ENCODE data around the gene BST2.

BST2 gene

GRCh38 chr19:17406887-17407196, 1.4 kb upstream of the BST2 start:
- TF ChIP-seq CTCF (IDR thresholded peaks at IDR 0.05; ENCODE audit: low read length): no peak
- no peak for TF ChIP-seq EZH2phosphoT487 (IDR thresholded peaks at IDR 0.05; ENCODE audit: low read length)
- TF ChIP-seq EZH2 (optimal IDR thresholded peaks at IDR 0.05; ENCODE audit: low read depth, low read length): no peak
- peaks cover 3% of the 10 kb centered on the region; the same call in 1 of the 2 replicates for H3K36me3 ChIP-seq (replicated peaks; ENCODE audit: insufficient read depth, low read length)
- peak overlapping the region; percentile 98 for H3K4me2 ChIP-seq (ENCODE audit: low read depth, low read length)
- no peaks in the 10 kb centered on the region for H3K9me3 ChIP-seq (replicated peaks; ENCODE audit: insufficient read depth, low read length)
- no peak overlapping the region for H2AFZ ChIP-seq (ENCODE audit: low read length)
- no peaks in the 10 kb centered on the region for H3K9me2 ChIP-seq (replicated peaks; ENCODE audit: insufficient read depth, low read length)
- peak overlapping the region; percentile 92; the same call in 1 of the 2 replicates for H3K27ac ChIP-seq (ENCODE audit: low read length)
- H3F3A ChIP-seq (ENCODE audit: insufficient read depth, low read length): peaks cover 21% of the 10 kb centered on the region
- H4K20me1 ChIP-seq (ENCODE audit: insufficient read depth, low read length): no peaks in the 10 kb centered on the region
- peak; percentile 55 for DNase-seq
- peak overlapping the region; percentile 70; the same call in 1 of the 2 replicates for H3K9ac ChIP-seq (ENCODE audit: low read length)
- peaks cover 60% of the 10 kb centered on the region for H3K79me2 ChIP-seq (ENCODE audit: low read length)
- H3K27me3 ChIP-seq (replicated peaks; ENCODE audit: insufficient read depth, low read length): no peaks in the 10 kb centered on the region
- no peaks in the 10 kb centered on the region for H3K4me1 ChIP-seq (ENCODE audit: low read length)
- peak overlapping the region; percentile 81 for H3K4me3 ChIP-seq (ENCODE audit: low read length)

- peaks cover 3% of the 10 kb centered on the region; the same call in 1 of the 2 replicates for H3K36me3 ChIP-seq (replicated peaks; ENCODE audit: insufficient read depth, low read length)
- no peaks in the 10 kb centered on the region for H3K4me1 ChIP-seq (ENCODE audit: low read length)
- H3K4me2 ChIP-seq (ENCODE audit: low read depth, low read length): peak overlapping the region; percentile 98
- H3K9me3 ChIP-seq (replicated peaks; ENCODE audit: insufficient read depth, low read length): no peaks in the 10 kb centered on the region
- DNase-seq: peak; percentile 55
- no peaks in the 10 kb centered on the region for H3K9me2 ChIP-seq (replicated peaks; ENCODE audit: insufficient read depth, low read length)
- no peak for TF ChIP-seq EZH2 (optimal IDR thresholded peaks at IDR 0.05; ENCODE audit: low read depth, low read length)
- TF ChIP-seq CTCF (IDR thresholded peaks at IDR 0.05; ENCODE audit: low read length): no peak
- no peak for TF ChIP-seq EZH2phosphoT487 (IDR thresholded peaks at IDR 0.05; ENCODE audit: low read length)
- H3K79me2 ChIP-seq (ENCODE audit: low read length): peaks cover 55% of the 10 kb centered on the region
- peak overlapping the region; percentile 92 for H3K27ac ChIP-seq (ENCODE audit: low read length)
- H4K20me1 ChIP-seq (ENCODE audit: insufficient read depth, low read length): no peaks in the 10 kb centered on the region
- H3K4me3 ChIP-seq (ENCODE audit: low read length): peak overlapping the region; percentile 81
- no peaks in the 10 kb centered on the region for H3K27me3 ChIP-seq (replicated peaks; ENCODE audit: insufficient read depth, low read length)
- peak overlapping the region; percentile 70 for H3K9ac ChIP-seq (ENCODE audit: low read length)
- peaks cover 21% of the 10 kb centered on the region for H3F3A ChIP-seq (ENCODE audit: insufficient read depth, low read length)
- H2AFZ ChIP-seq (ENCODE audit: low read length): peak overlapping the region; percentile 38
These were observed 836 bp upstream of the BST2 start for GRCh38 chr19:17406046-17406886.

- DNase-seq: no peak
- Histone ChIP-seq H3K79me2 (ENCODE audit: low read length) (peaks cover 49% of the 10 kb centered on the region), H3K4me1 (ENCODE audit: low read length) (no peaks in the 10 kb centered on the region), H3K9ac (ENCODE audit: low read length) (peak overlapping the region; percentile 76), H3K9me3 (replicated peaks; ENCODE audit: insufficient read depth, low read length) (no peaks in the 10 kb centered on the region), H3K36me3 (replicated peaks; ENCODE audit: insufficient read depth, low read length) (peaks cover 3% of the 10 kb centered on the region; the same call in 1 of the 2 replicates), H3K9me2 (replicated peaks; ENCODE audit: insufficient read depth, low read length) (no peaks in the 10 kb centered on the region), H3F3A (ENCODE audit: insufficient read depth, low read length) (peaks cover 21% of the 10 kb centered on the region), H3K4me3 (ENCODE audit: low read length) (peak overlapping the region; percentile 81), H3K27me3 (replicated peaks; ENCODE audit: insufficient read depth, low read length) (no peaks in the 10 kb centered on the region), H2AFZ (ENCODE audit: low read length) (peak overlapping the region; percentile 61), H3K27ac (ENCODE audit: low read length) (peak overlapping the region; percentile 92), H4K20me1 (ENCODE audit: insufficient read depth, low read length) (no peaks in the 10 kb centered on the region), H3K4me2 (ENCODE audit: low read depth, low read length) (peak overlapping the region; percentile 98)
- TF ChIP-seq EZH2phosphoT487 (IDR thresholded peaks at IDR 0.05; ENCODE audit: low read length) (no peak), EZH2 (optimal IDR thresholded peaks at IDR 0.05; ENCODE audit: low read depth, low read length) (no peak), CTCF (IDR thresholded peaks at IDR 0.05; ENCODE audit: low read length) (no peak)
These were observed 695 bp downstream of the BST2 start for GRCh38 chr19:17404621-17405249.
